ENCODE data around the gene FSD1.

The FSD1 gene

DNA sequence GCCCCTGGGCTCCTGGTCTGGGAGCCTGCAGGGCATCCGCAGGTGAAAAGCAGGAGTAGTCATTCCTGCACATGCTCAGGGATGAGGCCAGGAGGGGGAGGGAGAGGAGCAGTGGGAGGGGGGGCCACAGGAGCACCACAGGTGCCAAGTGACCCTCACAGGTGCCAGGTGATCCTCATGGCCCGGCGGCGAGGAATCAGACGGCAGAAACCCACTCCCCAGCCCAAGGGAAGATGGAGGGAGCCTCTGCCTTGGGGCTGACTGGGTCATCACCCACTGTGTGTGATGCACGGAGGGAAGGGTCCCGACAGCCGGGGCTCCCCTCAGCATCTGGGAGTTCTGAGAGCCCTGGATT is 68.6 kb downstream of the FSD1 start:
- Histone ChIP-seq H3K36me3 (peaks cover 6% of the 10 kb centered on the region; the same call in 1 of the 2 replicates), H3K9ac (peak overlapping the region; percentile 71), H3K4me1 (peaks cover 100% of the 10 kb centered on the region), H3K9me3 (no peaks in the 10 kb centered on the region), H4K20me1 (peaks cover 100% of the 10 kb centered on the region), H3K27me3 (no peaks in the 10 kb centered on the region), H3K4me3 (no peak overlapping the region; the same call in 1 of the 2 replicates), H3K4me2 (peak overlapping the region; percentile 100), H3K27ac (peak overlapping the region; percentile 85; the same call in 1 of the 2 replicates)
- TF ChIP-seq Cebpa-rat (IDR thresholded peaks at IDR 0.05) = no peak

All from BLaER1 (cell line).